HepG2 (cell line): Measurements from ENCODE around the gene DTD2. TPM values are rescaled to one million over a fixed set of nuclear protein-coding genes. Genes with fewer than 3 reads are reported as not detected.

Experiments
- ATAC-seq: fragments of 200-7000 bp; cut with Tn5 transposase; 3 replicates; pipeline ENCODE4 v1.9.1; 2020; ENCODE audit warnings: mild to moderate bottlenecking, moderate library complexity
- BruUV-seq: library from RNA; stranded (reverse); fragments of 400-500 nt; replicated peaks from 2 replicates; lab custom pipeline; 2021; lab: Mats Ljungman, UMichigan
- CTCF ChIA-PET: fragments of 300-600 bp; formaldehyde crosslinking; extraction: SDS; loops from one replicate; lab custom pipeline; 2021; ENCODE audit warnings: low total read pairs, inconsistent platforms, low intra/inter-chr PET ratio; lab: Yijun Ruan, JAX
- POLR2A ChIA-PET: fragments of 350-600 bp; sonication (Branson Sonifier 250); formaldehyde crosslinking; loops from one replicate; lab custom pipeline; 2020; ENCODE audit warnings: antibody characterized with exemption, inconsistent platforms; lab: Yijun Ruan, JAX
- DNase-seq: peaks from one replicate; pipeline ENCODE4 v3.0.0-alpha.2; 2015; ENCODE audit warnings: low spot score
- FAIRE-seq: peaks from 3 replicates; lab custom pipeline; 2011; peaks lifted over from hg19 to GRCh38; lab: Jason Lieb, UNC
- H2AFZ ChIP-seq: one replicate; pipeline ENCODE4 v1.6.1; 2011; ENCODE audit warnings: low read length, inconsistent platforms
- H3K27ac ChIP-seq: fragments of 300-600 bp; 3 replicates; pipeline ENCODE4 v1.8.0; 2011; ENCODE audit warnings: mixed run types, mild to moderate bottlenecking, mixed read lengths, low read length, inconsistent platforms; ENCODE audit not compliant: insufficient read depth; ENCODE audit errors: extremely low read length
- H3K27me3 ChIP-seq, 2 experiments: fragments of 200-600 bp in 1 of 2; 2 replicates in 1 of 2; 3 replicates in 1 of 2; pipeline versions ENCODE4 v1.6.0 to v1.8.0; 2011; ENCODE audit warnings: low read length in 2 of 2, mild to moderate bottlenecking in 2 of 2, moderate library complexity in 2 of 2, inconsistent platforms in 1 of 2; ENCODE audit not compliant: insufficient read depth in 2 of 2, control insufficient read depth in 1 of 2
- H3K36me3 ChIP-seq, 2 experiments: fragments of 200-600 bp in 1 of 2; replicated peaks in 1 of 2; 2 replicates in 1 of 2; 3 replicates in 1 of 2; pipeline versions ENCODE4 v1.5.1 to v1.8.0; 2011; ENCODE audit warnings: low read length in 2 of 2, inconsistent platforms in 1 of 2; ENCODE audit not compliant: insufficient read depth in 2 of 2, control insufficient read depth in 1 of 2
- H3K4me1 ChIP-seq: 2 replicates; pipeline ENCODE4 v1.5.1; 2012; ENCODE audit warnings: low read length, inconsistent platforms; ENCODE audit not compliant: insufficient read depth
- H3K4me2 ChIP-seq: 2 replicates; pipeline ENCODE4 v1.6.0; 2011; ENCODE audit warnings: low read depth, low read length, inconsistent platforms
- H3K4me3 ChIP-seq, 3 experiments: fragments of 200-600 bp in 1 of 3; sonication (generic), shearing (Covaris generic) in 1 of 3; replicated peaks in 1 of 3; 2 replicates each; pipeline ENCODE4 v1.5.1; 2011 to 2016; ENCODE audit warnings: low read length in 3 of 3, inconsistent platforms in 2 of 3, low read depth in 2 of 3, mild to moderate bottlenecking in 2 of 3, control low read depth in 1 of 3, mixed read lengths in 1 of 3; ENCODE audit not compliant: insufficient read depth in 1 of 3
- H3K79me2 ChIP-seq: one replicate; pipeline ENCODE4 v1.6.1; 2011; ENCODE audit warnings: low read length, inconsistent platforms; ENCODE audit not compliant: insufficient read depth
- H3K9ac ChIP-seq: 2 replicates; pipeline ENCODE4 v1.6.0; 2011; ENCODE audit warnings: mild to moderate bottlenecking, low read depth, low read length, inconsistent platforms; ENCODE audit not compliant: insufficient read depth
- H3K9me3 ChIP-seq: 2 replicates; pipeline ENCODE4 v1.5.1; 2012; ENCODE audit warnings: mild to moderate bottlenecking, low read length
- H4K20me1 ChIP-seq: 2 replicates; pipeline ENCODE4 v1.6.0; 2011; ENCODE audit warnings: inconsistent platforms, mild to moderate bottlenecking, low read length, moderate library complexity; ENCODE audit not compliant: insufficient read depth
- KLF12 ChIP-seq: sonication (generic); formaldehyde crosslinking; IDR thresholded peaks from 2 replicates; pipeline ENCODE4 v1.4.0; 2020; ENCODE audit warnings: missing genetic modification reagents, borderline replicate concordance
- MAFF ChIP-seq: IDR thresholded peaks from 2 replicates; pipeline ENCODE4 v1.6.1; 2011; ENCODE audit warnings: low read depth, low read length, improper control_type of control experiment
- MAFK ChIP-seq, 2 experiments: IDR thresholded peaks in 1 of 2; conservative IDR thresholded peaks in 1 of 2; 2 replicates each; pipeline ENCODE4 v1.6.1; 2011; ENCODE audit warnings: improper control_type of control experiment in 2 of 2, low read length in 2 of 2
- ZNF589 ChIP-seq: sonication (generic); formaldehyde crosslinking; conservative IDR thresholded peaks from 2 replicates; pipeline ENCODE4 v1.8.0; 2022; ENCODE audit warnings: mild to moderate bottlenecking, moderate library complexity, missing genetic modification reagents
- ZSCAN25 ChIP-seq: sonication (generic); formaldehyde crosslinking; IDR thresholded peaks from 2 replicates; pipeline ENCODE4 v1.8.0; 2022; ENCODE audit warnings: mild to moderate bottlenecking, missing genetic modification reagents
- WGBS: methylation state at CpG from one replicate; pipeline ENCODE4 v1.1.6; 2017; ENCODE audit warnings: low lambda C conversion rate; 5-methylcytosine and 5-hydroxymethylcytosine counted together
- in situ Hi-C: cut with HindIII; loops from 2 replicates; pipeline ENCODE4 v1.10.0; 2017; ENCODE audit warnings: low pct_unique_long_range_greater_than_20kb; ENCODE audit not compliant: extremely low pct_ligation_motif_present
- intact Hi-C: fragments of 100-400 bp; cut with micrococcal nuclease; formaldehyde crosslinking; loops from one replicate; pipeline ENCODE4 v1.10.0; 2022; ENCODE audit not compliant: unreplicated experiment
- polyA plus RNA-seq, 8 experiments: library from polyadenylated mRNA; depleted of rRNA in 3 of 8; stranded (reverse) in 7 of 8; unstranded in 1 of 8; fragments of >200 nt; fragmentation: Illumina TruSeq in 4 of 8; extraction: Trizol in 4 of 8; gene quantifications; 2 replicates each; pipeline versions ENCODE4 v1.2.1 to v1.2.3, GENCODE V29; 2011 to 2016; ENCODE audit warnings: low read depth in 4 of 8, missing spikeins in 1 of 8, mixed read lengths in 1 of 8; ENCODE audit not compliant: insufficient read depth in 1 of 8
- total RNA-seq, 5 experiments: library from RNA; depleted of rRNA; stranded (reverse); fragments of >200 nt; fragmentation: Illumina TruSeq; extraction: Trizol; gene quantifications; 2 replicates each; pipeline ENCODE4 v1.2.3, GENCODE V29; 2016; ENCODE audit warnings: low read depth in 1 of 5

The DTD2 gene
- total and polyA plus RNA-seq, 2 of the 13 experiments (the other 11 are each of a cell fraction or from before 2014, with no cell fraction given) = 22.3 to 49.8 TPM

DNA sequence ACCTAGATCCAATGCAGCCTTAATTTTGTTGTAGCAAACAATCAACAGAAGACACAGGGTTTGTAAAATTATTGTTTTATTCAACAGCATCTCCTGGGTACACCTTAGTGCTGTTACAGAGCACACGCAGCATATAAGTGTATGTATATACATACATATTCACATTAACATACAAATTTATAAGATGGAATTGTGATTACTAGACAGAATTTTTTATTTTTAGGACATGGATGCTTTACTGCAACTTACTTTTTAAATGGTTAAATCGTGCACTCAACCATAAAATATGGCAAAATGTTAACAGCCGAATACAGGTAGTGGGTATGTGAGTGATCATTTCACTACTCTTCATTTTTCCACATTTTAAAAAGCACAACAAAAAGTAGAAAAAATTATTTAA lies 53.6 kb downstream of the DTD2 start:
- intact Hi-C loops = no loop called here
- Histone ChIP-seq H3K9me3 (no peaks in the 10 kb centered on the region), H4K20me1 (no peaks in the 10 kb centered on the region), H3K27me3 (no peaks in the 10 kb centered on the region), H3K4me2 (no peak overlapping the region), H3K79me2 (peaks cover 15% of the 10 kb centered on the region), H3K4me1 (peaks cover 6% of the 10 kb centered on the region), H3K9ac (no peak overlapping the region), H3K4me3 (no peak overlapping the region), H2AFZ (no peak overlapping the region)
- 97% methylated on average over 3 of the region's 3 CpGs for WGBS
- POLR2A ChIA-PET = interaction anchor here (1.7 kb wide), 1 partner anchor 16 kb away, joined by 7 read pairs; the partner anchor contains the start of gene HEATR5A
- in situ Hi-C loops = no loop called here
- BruUV-seq = no TSS peak
- ATAC-seq (no peak), DNase-seq (no peak), FAIRE-seq (no peak)
- TF ChIP-seq MAFK (conservative IDR thresholded peaks at IDR 0.05 in 1 of 2, IDR thresholded peaks at IDR 0.05 in 1 of 2; ENCODE audit: low read length in 2 of 2) = peak; percentile 55 to 77
- TF ChIP-seq MAFF = peak; percentile 71
- no peak for TF ChIP-seq ZSCAN25 (CRISPR knock-in tag)
- TF ChIP-seq, all 625 proteins: peak for 2
- peaks cover 4 to 28% of the 10 kb centered on the region in 2 experiments for H3K36me3 ChIP-seq
- CTCF ChIA-PET = no interaction called here
- H3K27ac ChIP-seq = no peak overlapping the region

DNA sequence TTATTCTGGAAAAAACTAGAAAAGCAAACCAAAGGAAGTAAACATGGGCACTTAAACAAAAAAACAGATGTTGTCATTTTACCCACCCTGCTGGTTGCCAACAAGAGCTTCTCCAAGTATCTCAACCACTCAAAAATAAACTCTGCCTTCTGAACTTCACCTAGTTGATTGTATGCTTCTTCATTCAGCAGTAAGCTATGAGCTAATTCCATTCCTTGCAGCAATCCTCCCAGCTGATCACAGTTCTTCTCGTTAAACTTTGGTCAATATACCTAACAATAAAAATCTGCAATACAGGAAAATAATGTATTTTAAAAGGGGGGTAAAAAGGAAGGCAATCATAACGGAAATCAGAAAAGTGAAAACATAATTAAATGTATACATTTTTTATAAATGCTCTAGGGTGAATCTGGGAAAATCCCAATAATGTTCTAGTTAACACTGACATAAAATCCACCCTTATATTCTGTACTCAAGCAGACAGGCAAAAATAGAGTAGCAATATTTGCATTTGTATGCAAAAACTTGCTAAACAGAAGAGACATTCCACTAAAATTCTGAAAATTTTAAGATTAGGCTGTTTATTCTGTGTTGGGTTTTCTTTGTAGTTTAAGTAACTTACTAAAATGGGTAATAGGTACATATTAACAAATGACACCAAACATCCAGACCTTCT lies 54.4 kb downstream of the DTD2 start:
- Histone ChIP-seq H3K9ac (no peak overlapping the region), H3K36me3 (peaks cover 4 to 35% of the 10 kb centered on the region in 2 experiments), H4K20me1 (no peaks in the 10 kb centered on the region), H3K9me3 (no peaks in the 10 kb centered on the region), H3K4me3 (no peak overlapping the region), H3K27me3 (no peaks in the 10 kb centered on the region), H3K79me2 (peaks cover 12% of the 10 kb centered on the region), H3K27ac (no peak overlapping the region), H3K4me2 (no peak overlapping the region), H3K4me1 (peaks cover 6% of the 10 kb centered on the region), H2AFZ (no peak overlapping the region)
- intact Hi-C loops = no loop called here
- FAIRE-seq = no peak
- in situ Hi-C loops = no loop called here
- 91% methylated on average over 2 of the region's 2 CpGs for WGBS
- no TSS peak for BruUV-seq
- no peak for TF ChIP-seq ZNF589
- 0 out of 2 replicates have a peak, but pooled peaks have one; percentile 27 for TF ChIP-seq KLF12
- POLR2A ChIA-PET = interaction anchor here (1.0 to 2.4 kb wide), 3 partner anchors 8 to 55 kb away, joined by 3 to 22 read pairs (median 4); partner anchors contain the start of genes DTD2 and HEATR5A
- CTCF ChIA-PET = no interaction called here
- no peak for DNase-seq
- ATAC-seq = no peak
